Mucosa of rectum (tissue), 2 donors: Measurements from ENCODE around the gene PERCC1.
"Not testable (repeated sequence)": the region's sequence is repeated elsewhere in the genome, so short reads cannot be mapped to it uniquely, and the experiment has no call there.

Experiments used
- H3K27ac ChIP-seq, 2 donors: one replicate each; pipeline ENCODE4 v1.7.0; 2013; ENCODE audit warnings: inconsistent platforms in 2 of 2, low read depth in 2 of 2, low read length in 2 of 2
- H3K27me3 ChIP-seq, 2 donors: one replicate each; pipeline ENCODE4 v1.7.0; 2013; ENCODE audit warnings: low read length in 2 of 2; ENCODE audit not compliant: control insufficient read depth in 2 of 2, insufficient read depth in 2 of 2
- H3K36me3 ChIP-seq, 2 donors: one replicate each; pipeline ENCODE4 v1.7.0; 2013; ENCODE audit warnings: low read length in 2 of 2; ENCODE audit not compliant: control insufficient read depth in 2 of 2, insufficient read depth in 2 of 2
- H3K4me1 ChIP-seq, 2 donors: one replicate each; pipeline ENCODE4 v1.7.0; 2013; ENCODE audit warnings: low read length in 2 of 2, mild to moderate bottlenecking in 1 of 2; ENCODE audit not compliant: control insufficient read depth in 2 of 2, insufficient read depth in 2 of 2
- H3K4me3 ChIP-seq, 2 donors: one replicate each; pipeline ENCODE4 v1.7.0; 2013; ENCODE audit warnings: low read length in 2 of 2
- H3K9ac ChIP-seq, 2 donors: one replicate each; pipeline ENCODE4 v1.7.0; 2013; ENCODE audit warnings: low read length in 2 of 2, low read depth in 1 of 2, mild to moderate bottlenecking in 1 of 2
- H3K9me3 ChIP-seq, 2 donors: one replicate each; pipeline ENCODE4 v1.7.0; 2013; ENCODE audit warnings: low read length in 2 of 2; ENCODE audit not compliant: control insufficient read depth in 2 of 2
- donor health status: healthy.
- donor health status: Normal muscosa, but diverticular disease.

Gene PERCC1

GRCh38 chr16:1468426-1468810 is 37.5 kb downstream of the PERCC1 start:
- Histone ChIP-seq H3K27me3 (no peaks in the 10 kb centered on the region), H3K4me1 (peaks cover 3 to 4% of the 10 kb centered on the region in 2 donors), H3K4me3 (no peak overlapping the region), H3K27ac (no peak overlapping the region), H3K9me3 (no peaks in the 10 kb centered on the region), H3K9ac (no peak overlapping the region), H3K36me3 (peaks cover 0 to 3% of the 10 kb centered on the region in 2 donors)

DNA sequence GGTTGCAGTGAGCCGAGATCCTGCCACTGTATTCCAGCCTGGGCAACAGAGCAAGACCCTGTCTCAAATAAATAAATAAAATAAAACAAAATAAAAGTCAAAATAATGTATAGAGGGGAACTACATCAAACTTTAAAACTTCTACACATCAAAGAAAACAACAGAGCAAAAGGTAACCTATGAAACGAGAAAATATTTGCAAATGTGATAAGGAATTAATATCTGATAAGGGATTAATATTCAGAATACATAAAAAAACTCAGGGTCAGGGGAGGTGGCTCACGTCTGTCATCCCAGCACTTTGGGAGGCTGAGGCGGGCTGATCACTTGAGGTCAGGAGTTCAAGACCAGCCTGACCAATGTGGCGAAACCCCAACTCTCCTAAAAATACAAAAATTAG is 38.3 kb downstream of the PERCC1 start:
- not testable (repeated sequence) for H3K9me3 ChIP-seq, H3K4me3 ChIP-seq, H3K4me1 ChIP-seq, H3K27me3 ChIP-seq, H3K9ac ChIP-seq, H3K36me3 ChIP-seq, H3K27ac ChIP-seq

DNA sequence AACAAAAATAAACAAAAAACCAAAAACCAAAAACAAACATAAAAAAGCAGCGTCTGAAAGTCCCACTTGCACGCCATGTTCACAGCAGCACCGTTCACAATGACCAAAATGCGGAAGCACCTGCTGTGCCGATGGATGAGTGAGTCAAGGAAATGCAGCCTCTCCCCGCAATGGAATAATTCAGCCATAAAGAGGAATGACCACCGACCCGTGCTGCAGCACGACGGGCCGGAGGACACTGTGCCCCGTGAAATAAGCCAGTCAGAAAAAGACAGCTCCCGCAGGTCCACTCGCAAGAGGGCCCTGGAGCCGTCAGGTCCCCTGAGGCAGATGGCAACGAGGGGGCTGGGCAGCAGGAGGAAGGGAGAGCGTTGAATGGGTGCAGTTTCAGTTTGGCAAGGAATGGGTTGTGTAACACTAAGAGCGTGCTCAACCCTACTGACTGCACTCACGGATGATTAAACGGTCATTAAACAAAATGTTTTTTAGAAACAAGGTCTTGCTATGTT is 38.9 kb downstream of the PERCC1 start:
- Histone ChIP-seq H3K9me3 (no peaks in the 10 kb centered on the region), H3K9ac (no peak overlapping the region), H3K27ac (peak overlapping the region in 1 of 2 donors; percentile 63), H3K4me1 (peaks cover 9 to 10% of the 10 kb centered on the region in 2 donors), H3K4me3 (no peak overlapping the region), H3K36me3 (no peaks in the 10 kb centered on the region), H3K27me3 (no peaks in the 10 kb centered on the region)

GRCh38 chr16:1470481-1471251 is 39.8 kb downstream of the PERCC1 start:
- Histone ChIP-seq H3K9me3 (no peaks in the 10 kb centered on the region), H3K4me1 (peaks cover 13 to 14% of the 10 kb centered on the region in 2 donors), H3K27ac (peak overlapping the region; percentile 11 to 63), H3K9ac (no peak overlapping the region), H3K4me3 (peak overlapping the region in 1 of 2 donors; percentile 13), H3K36me3 (no peaks in the 10 kb centered on the region), H3K27me3 (no peaks in the 10 kb centered on the region)

GRCh38 chr16:1471569-1472194 is 40.8 kb downstream of the PERCC1 start:
- H3K27ac ChIP-seq: peak overlapping the region in 1 of 2 donors; percentile 63
- H3K27me3 ChIP-seq: no peaks in the 10 kb centered on the region
- peaks cover 15 to 16% of the 10 kb centered on the region in 2 donors for H3K4me1 ChIP-seq
- H3K9me3 ChIP-seq: no peaks in the 10 kb centered on the region
- H3K9ac ChIP-seq: no peak overlapping the region
- no peaks in the 10 kb centered on the region for H3K36me3 ChIP-seq
- H3K4me3 ChIP-seq: no peak overlapping the region

- no peak overlapping the region for H3K27ac ChIP-seq
- H3K9me3 ChIP-seq: no peaks in the 10 kb centered on the region
- H3K9ac ChIP-seq: peak overlapping the region in 1 of 2 donors; percentile 32
- H3K27me3 ChIP-seq: no peaks in the 10 kb centered on the region
- no peak overlapping the region for H3K4me3 ChIP-seq
- H3K36me3 ChIP-seq: no peaks in the 10 kb centered on the region
- peaks cover 15 to 16% of the 10 kb centered on the region in 2 donors for H3K4me1 ChIP-seq
Observed at GRCh38 chr16:1472974-1473373, 42.1 kb downstream of the PERCC1 start.

DNA sequence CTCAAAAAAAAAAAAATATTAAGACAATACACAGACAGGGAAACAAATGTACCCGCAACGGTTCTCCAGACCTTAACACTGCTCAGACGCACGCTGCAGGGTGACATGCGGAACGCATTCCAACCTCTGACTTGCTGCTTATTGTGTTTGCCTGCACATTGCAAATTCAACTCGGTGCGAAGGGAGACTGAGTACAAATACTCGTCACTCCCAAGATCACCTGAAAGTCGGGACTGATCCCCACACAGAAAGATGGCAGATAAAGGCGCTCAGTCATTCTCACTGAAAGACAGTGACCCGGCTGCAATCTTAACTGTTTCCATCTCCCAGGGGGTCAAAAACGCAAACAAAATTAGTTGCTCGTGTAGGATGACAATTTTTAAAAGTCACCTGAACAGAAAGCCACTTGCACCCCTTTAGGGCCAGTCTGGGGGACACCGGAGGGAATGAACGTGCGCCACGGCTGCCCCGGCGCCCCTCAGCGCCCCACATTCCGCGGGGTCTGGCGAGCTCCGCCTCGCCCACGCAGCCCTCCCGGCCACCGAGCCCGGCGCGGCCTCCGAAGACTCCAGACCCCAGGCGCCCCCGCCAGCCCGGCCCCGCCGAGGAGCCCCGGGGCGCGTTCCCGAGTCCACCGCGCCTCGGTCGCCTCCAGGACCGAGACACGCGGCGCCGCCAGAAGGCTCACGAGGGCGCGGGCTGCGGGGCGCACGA is 43.4 kb downstream of the PERCC1 start:
- Histone ChIP-seq H3K9me3 (no peaks in the 10 kb centered on the region), H3K4me3 (peak overlapping the region; percentile 79 to 83), H3K36me3 (no peaks in the 10 kb centered on the region), H3K4me1 (peaks cover 15 to 16% of the 10 kb centered on the region in 2 donors), H3K27ac (peak overlapping the region; percentile 61 to 77), H3K9ac (peak overlapping the region; percentile 87 to 89), H3K27me3 (no peaks in the 10 kb centered on the region)

DNA sequence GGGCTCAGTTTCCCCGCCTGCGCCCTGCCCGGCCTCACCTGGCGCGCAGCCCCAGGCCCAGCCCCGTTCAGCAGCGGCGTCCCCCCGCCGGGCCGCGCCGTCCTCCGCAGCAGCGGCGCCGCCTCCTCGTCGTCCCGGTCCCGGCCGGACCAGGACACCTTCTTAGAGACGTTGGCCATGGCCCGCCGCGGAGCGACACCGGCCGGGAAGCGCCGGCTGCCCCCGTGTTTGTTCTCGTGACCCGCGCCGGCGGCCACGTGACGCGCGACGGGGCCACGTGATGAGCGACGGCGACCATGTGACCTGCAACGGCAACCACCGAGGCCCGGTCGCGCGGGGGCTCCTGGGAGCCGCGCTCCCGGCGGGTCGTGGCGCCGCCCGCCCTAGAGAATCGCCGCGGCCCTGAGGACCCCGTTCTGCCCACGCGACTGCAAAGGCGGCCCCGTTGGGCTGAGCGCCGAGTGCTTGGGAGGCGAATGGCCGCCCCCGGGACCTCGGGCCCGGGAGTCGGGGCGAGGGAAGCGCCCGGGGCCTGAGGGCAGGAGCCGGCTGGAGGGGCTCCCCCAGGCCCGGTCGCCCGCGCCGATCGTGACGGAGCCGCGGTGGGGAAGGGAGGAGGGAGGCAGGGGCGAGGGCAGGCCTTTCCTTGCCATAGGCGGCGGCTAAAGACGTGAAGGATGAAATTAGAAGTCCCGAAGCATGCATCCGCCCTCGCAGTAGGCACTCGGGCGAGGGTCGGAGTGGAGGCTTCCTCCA is 44.1 kb downstream of the PERCC1 start, which contains the start of gene CLCN7:
Gene CLCN7 (minus strand): TSS at position 233 of the 756 bp plus-strand sequence. CDS start 54 bp downstream, at position 179.
- H3K27ac ChIP-seq: peak within 1 kb of the TSS; percentile 75 to 77

DNA sequence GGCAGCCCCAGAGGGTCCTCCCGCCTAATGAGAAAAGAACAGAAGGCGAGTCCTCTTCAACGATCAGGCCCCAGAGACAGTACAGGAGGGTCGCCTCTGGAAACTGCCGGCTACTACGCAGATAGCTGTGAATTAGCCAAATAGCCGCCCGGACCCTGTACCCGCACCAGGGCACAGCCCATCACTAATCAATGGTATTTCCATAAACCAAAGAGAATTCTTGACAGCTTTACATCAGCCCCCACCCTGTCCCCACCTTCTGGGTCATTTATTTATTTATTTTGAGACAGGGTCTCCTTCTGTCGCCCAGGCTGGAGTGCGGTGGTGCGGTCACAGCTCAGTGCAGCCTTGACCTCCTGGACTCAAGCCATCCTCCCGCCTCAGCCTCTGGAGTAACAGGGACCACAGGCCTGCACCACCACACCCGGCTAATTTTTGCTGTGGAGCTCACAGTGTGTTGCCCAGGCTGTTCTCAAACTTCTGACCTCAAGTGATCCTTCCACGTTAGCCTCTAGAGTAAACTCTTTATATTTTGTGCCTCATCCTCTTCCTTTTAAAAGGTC is 44.8 kb downstream of the PERCC1 start:
- peak overlapping the region; percentile 75 to 77 for H3K27ac ChIP-seq
- no peaks in the 10 kb centered on the region for H3K27me3 ChIP-seq
- peak overlapping the region; percentile 87 to 89 for H3K9ac ChIP-seq
- peak overlapping the region; percentile 79 to 83 for H3K4me3 ChIP-seq
- H3K9me3 ChIP-seq: no peaks in the 10 kb centered on the region
- H3K36me3 ChIP-seq: no peaks in the 10 kb centered on the region
- H3K4me1 ChIP-seq: peaks cover 15 to 16% of the 10 kb centered on the region in 2 donors

More for the DNA sequence above, 44.1 kb downstream of the PERCC1 start, which contains the start of gene CLCN7:
- peak within 1 kb of the TSS; percentile 79 to 83 for H3K4me3 ChIP-seq
- no peaks in the 10 kb centered on the region for H3K36me3 ChIP-seq
- no peaks in the 10 kb centered on the region for H3K27me3 ChIP-seq
- peak within 1 kb of the TSS; percentile 87 to 89 for H3K9ac ChIP-seq
- peaks cover 15 to 16% of the 10 kb centered on the region in 2 donors for H3K4me1 ChIP-seq
- H3K9me3 ChIP-seq: no peaks in the 10 kb centered on the region
